Smooth muscle cell (in vitro differentiated cells): Measurements from ENCODE around the gene CEACAM4. TPM values are rescaled to one million over a fixed set of nuclear protein-coding genes. Genes with fewer than 3 reads are reported as not detected.

Experiments used
- DNase-seq: peaks from one replicate; lab custom pipeline; 2025; ENCODE audit not compliant: unreplicated experiment; lab: John Stamatoyannopoulos, UW
- H2AFZ ChIP-seq: fragments of 200-600 bp; sonication (generic); 2 replicates; pipeline ENCODE4 v1.6.0; 2016; ENCODE audit warnings: antibody characterized with exemption, low read depth, mild to moderate bottlenecking
- H3F3A ChIP-seq: fragments of 200-600 bp; sonication (generic); 2 replicates; pipeline ENCODE4 v1.6.0; 2017; ENCODE audit warnings: antibody characterized with exemption, low read depth
- H3K27ac ChIP-seq: fragments of 200-600 bp; sonication (generic); 2 replicates; pipeline ENCODE4 v1.5.1; 2016; ENCODE audit warnings: low read depth, mild to moderate bottlenecking
- H3K27me3 ChIP-seq: fragments of 200-600 bp; sonication (generic); 2 replicates; pipeline ENCODE4 v1.6.1; 2016; ENCODE audit warnings: low read depth, mild to moderate bottlenecking
- H3K36me3 ChIP-seq: fragments of 200-600 bp; sonication (generic); 2 replicates; pipeline ENCODE4 v1.5.1; 2016; ENCODE audit warnings: low read depth
- H3K4me1 ChIP-seq: fragments of 200-600 bp; sonication (generic); 2 replicates; pipeline ENCODE4 v1.5.1; 2016; ENCODE audit warnings: low read depth
- H3K4me2 ChIP-seq: fragments of 200-600 bp; sonication (generic); 2 replicates; pipeline ENCODE4 v1.6.0; 2016; ENCODE audit warnings: mild to moderate bottlenecking
- H3K4me3 ChIP-seq: fragments of 200-600 bp; sonication (generic); 2 replicates; pipeline ENCODE4 v1.5.1; 2016; ENCODE audit warnings: mild to moderate bottlenecking
- H3K79me2 ChIP-seq: fragments of 200-600 bp; sonication (generic); 2 replicates; pipeline ENCODE4 v1.6.0; 2016; ENCODE audit warnings: low read depth, mild to moderate bottlenecking
- H3K9ac ChIP-seq: fragments of 200-600 bp; sonication (generic); 2 replicates; pipeline ENCODE4 v1.6.0; 2016; ENCODE audit warnings: low read depth
- H3K9me3 ChIP-seq: fragments of 200-600 bp; sonication (generic); replicated peaks from 2 replicates; pipeline ENCODE4 v1.5.1; 2016; ENCODE audit warnings: low read depth
- H4K20me1 ChIP-seq: fragments of 200-600 bp; sonication (generic); 2 replicates; pipeline ENCODE4 v1.6.0; 2016; ENCODE audit warnings: low read depth
- WGBS: methylation state at CpG from one replicate; pipeline ENCODE4 v1.1.7; 2016; ENCODE audit warnings: low lambda C conversion rate; 5-methylcytosine and 5-hydroxymethylcytosine counted together
- polyA plus RNA-seq: library from polyadenylated mRNA; unstranded; fragments of >200 nt; fragmentation: Nextera tagmentation; extraction: Ambion mirVana; gene quantifications from 2 replicates; pipeline ENCODE4 v1.2.1, GENCODE V29; 2016
- total RNA-seq: library from RNA; depleted of rRNA; stranded (reverse); fragments of >200 nt; gene quantifications from 2 replicates; pipeline ENCODE4 v1.2.3, GENCODE V29; 2014
- TF ChIP-seq, protein P1 (sequence below): fragments of 200-600 bp; sonication (generic); IDR thresholded peaks from 2 replicates; pipeline ENCODE4 v1.5.1; 2017; ENCODE audit warnings: borderline replicate concordance, mild to moderate bottlenecking, antibody characterized with exemption; ENCODE audit not compliant: insufficient read depth, poor library complexity, severe bottlenecking

Gene CEACAM4
- total and polyA plus RNA-seq, 2 experiments from 2014 or later: not detected

DNA sequence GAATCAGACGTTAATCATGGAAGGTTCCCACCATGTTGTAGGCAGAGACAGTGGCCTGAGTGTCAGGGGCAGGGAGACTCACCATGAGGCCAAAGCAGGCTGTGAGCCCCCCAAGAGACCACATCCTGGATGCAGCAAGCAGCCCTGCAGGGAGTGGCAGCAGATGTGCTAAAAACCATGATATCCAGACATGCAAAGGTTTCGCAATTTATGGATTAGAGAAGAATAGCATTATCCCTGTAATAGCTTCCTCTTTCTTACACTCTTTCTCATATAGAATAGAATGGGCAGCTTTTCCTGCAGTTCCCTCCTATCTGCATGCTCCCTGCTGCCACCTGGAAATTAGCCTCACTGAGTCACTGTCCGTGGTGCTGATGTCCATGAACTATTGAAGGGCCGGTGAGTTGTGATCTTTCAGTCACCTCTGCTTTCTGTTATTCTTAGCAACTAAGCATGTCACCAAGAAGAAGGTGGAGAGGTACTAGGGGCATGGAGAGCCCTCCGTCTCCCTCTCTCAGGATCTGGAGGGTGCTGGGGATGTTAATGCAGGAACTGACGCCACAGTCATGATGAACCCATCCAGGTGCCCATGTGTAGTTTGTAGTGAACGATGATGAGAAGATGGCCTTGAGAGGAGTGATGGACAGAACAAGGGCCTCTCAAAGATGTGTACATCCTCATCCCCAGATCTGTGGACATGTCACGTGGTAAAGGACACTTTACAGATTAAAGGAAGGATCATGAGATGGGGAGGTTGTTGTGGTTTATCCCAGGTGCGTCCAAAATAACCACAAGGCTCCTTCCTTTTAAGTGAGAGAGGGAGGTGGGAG is 9.9 kb downstream of the CEACAM4 start:
- Histone ChIP-seq H3K4me2 (no peak overlapping the region), H3K9me3 (no peaks in the 10 kb centered on the region), H3K9ac (no peak overlapping the region), H3K27ac (no peak overlapping the region), H3K4me3 (no peak overlapping the region), H3F3A (no peaks in the 10 kb centered on the region), H2AFZ (no peak overlapping the region), H3K79me2 (no peaks in the 10 kb centered on the region), H3K36me3 (no peaks in the 10 kb centered on the region), H3K27me3 (no peaks in the 10 kb centered on the region), H3K4me1 (no peaks in the 10 kb centered on the region), H4K20me1 (no peaks in the 10 kb centered on the region)
- TF ChIP-seq, protein P1, sequence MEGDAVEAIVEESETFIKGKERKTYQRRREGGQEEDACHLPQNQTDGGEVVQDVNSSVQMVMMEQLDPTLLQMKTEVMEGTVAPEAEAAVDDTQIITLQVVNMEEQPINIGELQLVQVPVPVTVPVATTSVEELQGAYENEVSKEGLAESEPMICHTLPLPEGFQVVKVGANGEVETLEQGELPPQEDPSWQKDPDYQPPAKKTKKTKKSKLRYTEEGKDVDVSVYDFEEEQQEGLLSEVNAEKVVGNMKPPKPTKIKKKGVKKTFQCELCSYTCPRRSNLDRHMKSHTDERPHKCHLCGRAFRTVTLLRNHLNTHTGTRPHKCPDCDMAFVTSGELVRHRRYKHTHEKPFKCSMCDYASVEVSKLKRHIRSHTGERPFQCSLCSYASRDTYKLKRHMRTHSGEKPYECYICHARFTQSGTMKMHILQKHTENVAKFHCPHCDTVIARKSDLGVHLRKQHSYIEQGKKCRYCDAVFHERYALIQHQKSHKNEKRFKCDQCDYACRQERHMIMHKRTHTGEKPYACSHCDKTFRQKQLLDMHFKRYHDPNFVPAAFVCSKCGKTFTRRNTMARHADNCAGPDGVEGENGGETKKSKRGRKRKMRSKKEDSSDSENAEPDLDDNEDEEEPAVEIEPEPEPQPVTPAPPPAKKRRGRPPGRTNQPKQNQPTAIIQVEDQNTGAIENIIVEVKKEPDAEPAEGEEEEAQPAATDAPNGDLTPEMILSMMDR: no peak
- no peak for DNase-seq
- WGBS: 62% methylated on average over 9 of the region's 9 CpGs

DNA sequence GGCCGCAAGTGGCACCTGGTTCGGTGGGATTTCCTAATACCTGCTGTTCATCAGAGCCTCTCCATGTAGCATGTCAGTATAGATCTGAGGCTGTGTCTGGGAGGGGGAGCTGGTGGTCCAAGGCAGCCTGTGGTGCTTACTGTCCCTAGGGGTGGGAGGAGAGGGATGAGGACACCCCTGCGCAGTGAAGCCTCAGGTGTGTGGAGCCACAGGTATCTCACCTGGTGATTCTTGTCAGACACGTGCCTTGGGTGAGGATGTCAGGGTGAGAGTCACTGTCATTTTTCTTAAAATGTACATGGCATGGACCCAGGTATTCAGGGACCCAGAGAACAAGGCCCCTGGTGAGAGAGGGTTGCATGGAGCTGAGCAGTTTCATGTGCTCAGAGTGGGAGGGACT is 11.7 kb downstream of the CEACAM4 start:
- H3K27me3 ChIP-seq: no peaks in the 10 kb centered on the region
- H3K79me2 ChIP-seq: no peaks in the 10 kb centered on the region
- H3K36me3 ChIP-seq: no peaks in the 10 kb centered on the region
- H3K27ac ChIP-seq: no peak overlapping the region
- no peak for DNase-seq
- H3K4me3 ChIP-seq: no peak overlapping the region
- no peak overlapping the region for H3K4me2 ChIP-seq
- TF ChIP-seq, protein P1: no peak
- 75% methylated on average over 4 of the region's 4 CpGs for WGBS
- no peaks in the 10 kb centered on the region for H3K9me3 ChIP-seq
- no peaks in the 10 kb centered on the region for H3K4me1 ChIP-seq
- H3F3A ChIP-seq: no peaks in the 10 kb centered on the region
- H3K9ac ChIP-seq: no peak overlapping the region
- no peaks in the 10 kb centered on the region for H4K20me1 ChIP-seq
- H2AFZ ChIP-seq: no peak overlapping the region

DNA sequence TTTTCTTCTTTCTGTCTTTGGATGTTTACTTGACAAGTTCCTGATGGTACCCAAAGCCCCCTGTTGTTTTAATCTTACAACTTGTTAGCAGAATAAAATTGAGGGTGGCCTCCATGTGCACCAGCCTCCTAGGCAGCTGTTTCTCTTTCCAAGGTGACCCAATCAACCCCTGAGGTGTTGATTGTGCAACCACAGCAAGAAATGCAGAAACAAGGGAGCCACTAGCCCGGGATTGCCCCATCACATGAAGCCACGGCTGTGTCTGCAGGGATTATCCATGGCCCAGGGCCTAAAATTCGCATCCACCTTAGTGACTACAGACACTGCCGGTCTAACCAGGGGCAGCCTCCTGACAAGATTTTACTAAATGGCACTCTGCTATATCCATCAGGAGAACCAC is 14.4 kb downstream of the CEACAM4 start:
- Histone ChIP-seq H3K4me2 (no peak overlapping the region), H3K27ac (no peak overlapping the region), H3K4me3 (no peak overlapping the region), H3F3A (no peaks in the 10 kb centered on the region), H3K36me3 (no peaks in the 10 kb centered on the region), H2AFZ (no peak overlapping the region), H3K27me3 (no peaks in the 10 kb centered on the region), H3K4me1 (no peaks in the 10 kb centered on the region), H4K20me1 (no peaks in the 10 kb centered on the region), H3K79me2 (no peaks in the 10 kb centered on the region), H3K9ac (no peak overlapping the region), H3K9me3 (no peaks in the 10 kb centered on the region)
- DNase-seq: no peak
- TF ChIP-seq, protein P1: no peak
- 72% methylated on average over 4 of the region's 4 CpGs for WGBS

DNA sequence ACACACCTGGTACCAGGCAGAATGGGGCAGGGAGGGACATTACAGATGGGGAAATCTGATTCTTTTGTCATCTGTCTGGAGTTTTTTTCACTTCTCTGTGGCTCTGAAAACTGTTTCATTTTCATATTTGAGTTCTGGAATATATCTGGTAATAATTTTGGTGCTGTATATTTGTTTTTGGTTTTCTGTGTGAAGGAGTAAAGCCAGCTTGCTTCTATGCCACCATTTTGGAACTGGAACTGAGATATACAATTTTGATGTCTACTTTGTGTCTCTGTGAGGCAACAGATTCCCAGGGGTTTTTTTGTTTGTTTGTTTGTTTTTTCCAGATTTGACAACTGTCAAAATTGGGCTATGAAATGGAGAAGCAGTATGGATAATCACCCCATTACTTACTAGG is 16.1 kb downstream of the CEACAM4 start:
- Histone ChIP-seq H3K27me3 (no peaks in the 10 kb centered on the region), H4K20me1 (no peaks in the 10 kb centered on the region), H3K9ac (no peak overlapping the region)

More for the DNA sequence above, 16.1 kb downstream of the CEACAM4 start:
- Histone ChIP-seq H3K27ac (no peak overlapping the region), H3K79me2 (no peaks in the 10 kb centered on the region), H3K36me3 (no peaks in the 10 kb centered on the region), H3K4me1 (no peaks in the 10 kb centered on the region), H3F3A (no peaks in the 10 kb centered on the region), H3K4me2 (no peak overlapping the region), H3K4me3 (no peak overlapping the region), H2AFZ (no peak overlapping the region), H3K9me3 (no peaks in the 10 kb centered on the region)
- no peak for DNase-seq
- TF ChIP-seq, protein P1: no peak
